Sigmoid colon (tissue), 4 donors: ENCODE results near the gene DXO.

Experiments
- POLR2A ChIP-seq, 2 donors: fragments of 450-650 bp; IDR thresholded peaks; one replicate each; pipeline ENCODE4 v1.6.1; 2016; ENCODE audit warnings: antibody characterized with exemption in 2 of 2, mild to moderate bottlenecking in 2 of 2, moderate library complexity in 2 of 2
- POLR2AphosphoS5 ChIP-seq, 4 donors: sonication (generic); formaldehyde crosslinking; IDR thresholded peaks; one replicate each; pipeline ENCODE4 v1.6.1; 2017; ENCODE audit warnings: antibody characterized with exemption in 4 of 4
- TF ChIP-seq, protein P1 (sequence below), 4 experiments: fragments of 450-650 bp in 3 of 4; fragments of 200-600 bp in 1 of 4; IDR thresholded peaks; one replicate each; pipeline ENCODE4 v1.5.1; 2016 to 2019; ENCODE audit warnings: antibody characterized with exemption in 4 of 4, mild to moderate bottlenecking in 3 of 4, moderate library complexity in 2 of 4

DNA sequence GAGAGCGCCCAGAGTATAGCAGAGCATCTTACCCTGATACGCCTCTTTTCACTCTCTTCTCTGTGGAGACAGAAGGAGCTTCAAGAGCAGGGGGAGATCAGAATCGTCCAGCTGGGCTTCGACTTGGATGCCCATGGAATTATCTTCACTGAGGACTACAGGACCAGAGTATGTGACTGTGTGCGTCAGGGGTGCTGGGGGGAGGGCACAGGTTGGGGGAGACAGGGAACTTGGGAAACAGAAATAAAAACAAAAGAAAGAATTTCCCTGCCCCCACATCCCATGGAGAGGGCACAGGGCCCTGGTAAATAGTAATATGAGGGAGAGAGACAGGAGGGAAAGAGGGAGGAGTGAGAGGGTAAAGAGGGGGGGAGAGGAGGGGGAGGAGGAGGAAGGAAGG lies 6.9 kb upstream of the DXO start:
- TF ChIP-seq, protein P1, sequence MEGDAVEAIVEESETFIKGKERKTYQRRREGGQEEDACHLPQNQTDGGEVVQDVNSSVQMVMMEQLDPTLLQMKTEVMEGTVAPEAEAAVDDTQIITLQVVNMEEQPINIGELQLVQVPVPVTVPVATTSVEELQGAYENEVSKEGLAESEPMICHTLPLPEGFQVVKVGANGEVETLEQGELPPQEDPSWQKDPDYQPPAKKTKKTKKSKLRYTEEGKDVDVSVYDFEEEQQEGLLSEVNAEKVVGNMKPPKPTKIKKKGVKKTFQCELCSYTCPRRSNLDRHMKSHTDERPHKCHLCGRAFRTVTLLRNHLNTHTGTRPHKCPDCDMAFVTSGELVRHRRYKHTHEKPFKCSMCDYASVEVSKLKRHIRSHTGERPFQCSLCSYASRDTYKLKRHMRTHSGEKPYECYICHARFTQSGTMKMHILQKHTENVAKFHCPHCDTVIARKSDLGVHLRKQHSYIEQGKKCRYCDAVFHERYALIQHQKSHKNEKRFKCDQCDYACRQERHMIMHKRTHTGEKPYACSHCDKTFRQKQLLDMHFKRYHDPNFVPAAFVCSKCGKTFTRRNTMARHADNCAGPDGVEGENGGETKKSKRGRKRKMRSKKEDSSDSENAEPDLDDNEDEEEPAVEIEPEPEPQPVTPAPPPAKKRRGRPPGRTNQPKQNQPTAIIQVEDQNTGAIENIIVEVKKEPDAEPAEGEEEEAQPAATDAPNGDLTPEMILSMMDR (IDR thresholded peaks at IDR 0.05), result no peak
- TF ChIP-seq POLR2A (IDR thresholded peaks at IDR 0.05), result no peak
- no peak for TF ChIP-seq POLR2AphosphoS5 (IDR thresholded peaks at IDR 0.05)
